Posterior vena cava (tissue), 2 donors: ENCODE results near the gene RAB6B. TPM values are rescaled to one million over a fixed set of nuclear protein-coding genes. Genes with fewer than 3 reads are reported as not detected.

Source experiments
- DNase-seq: peaks from one replicate; pipeline ENCODE4 v3.0.0-alpha.2; 2020; ENCODE audit warnings: low spot score
- intact Hi-C, 2 donors: fragments of 100-400 bp; cut with DNase I; formaldehyde crosslinking; loops; one replicate each; pipeline versions ENCODE4 v1.14.1 to v1.14.2; 2022 to 2023
- total RNA-seq, 2 donors: library from RNA; stranded (reverse); fragmentation: NEBNext Ultra II Directional; extraction: Animal tissue kit (Norgen Biotek cat#: 25700); gene quantifications; one replicate each; pipeline ENCODE4 v1.2.1, GENCODE V29; 2021
- donor health status: DM: yes; HTN: yes; CAD: no.
- donor health status: DM: yes; HTN: yes; CAD: no.

RAB6B gene
- total RNA-seq, 2 donors from 2014 or later, result 6.9 to 8.9 TPM

- DNase-seq, result peak; percentile 55
- intact Hi-C loops, result no loop called here
Measured at GRCh38 chr3:133884887-133885711, 10.6 kb downstream of the RAB6B start.

GRCh38 chr3:133884054-133884886 is 11.4 kb downstream of the RAB6B start:
- DNase-seq, result peak; percentile 44
- intact Hi-C loops, result no loop called here

- no peak for DNase-seq
- intact Hi-C loops, result no loop called here
Measured at GRCh38 chr3:133883641-133884040, 12.0 kb downstream of the RAB6B start.

GRCh38 chr3:133882986-133883586 is 12.6 kb downstream of the RAB6B start:
- intact Hi-C loops, result no loop called here
- no peak for DNase-seq

GRCh38 chr3:133881939-133882825 is 13.5 kb downstream of the RAB6B start:
- DNase-seq, result peak; percentile 31
- intact Hi-C loops, result no loop called here

GRCh38 chr3:133881492-133881891 is 14.2 kb downstream of the RAB6B start:
- intact Hi-C loops, result no loop called here
- peak; percentile 32 for DNase-seq

- DNase-seq, result peak; percentile 41
- intact Hi-C loops, result no loop called here
Measured at GRCh38 chr3:133880886-133881455, 14.7 kb downstream of the RAB6B start.

- intact Hi-C loops, result no loop called here
- peak; percentile 64 for DNase-seq
Measured at GRCh38 chr3:133880287-133880686, 15.4 kb downstream of the RAB6B start.

- DNase-seq, result no peak
- intact Hi-C loops, result no loop called here
Measured at GRCh38 chr3:133878518-133878917, 17.2 kb downstream of the RAB6B start.

- intact Hi-C loops, result no loop called here
- no peak for DNase-seq
Measured at GRCh38 chr3:133877221-133877620, 18.5 kb downstream of the RAB6B start.

- no peak for DNase-seq
Measured at GRCh38 chr3:133874761-133875438, 20.8 kb downstream of the RAB6B start.

GRCh38 chr3:133874344-133874743 is 21.3 kb downstream of the RAB6B start:
- no peak for DNase-seq
- intact Hi-C loops, result no loop called here

More at GRCh38 chr3:133874761-133875438, 20.8 kb downstream of the RAB6B start:
- intact Hi-C loops, result no loop called here

GRCh38 chr3:133872781-133873180 is 22.9 kb downstream of the RAB6B start:
- intact Hi-C loops, result no loop called here
- peak; percentile 59 for DNase-seq

GRCh38 chr3:133872161-133872560 is 23.5 kb downstream of the RAB6B start:
- intact Hi-C loops, result no loop called here
- no peak for DNase-seq

GRCh38 chr3:133871368-133872090 is 24.2 kb downstream of the RAB6B start:
- intact Hi-C loops, result no loop called here
- peak; percentile 76 for DNase-seq

GRCh38 chr3:133870822-133871221 is 24.9 kb downstream of the RAB6B start:
- peak; percentile 58 for DNase-seq
- intact Hi-C loops, result no loop called here

- peak; percentile 44 for DNase-seq
- intact Hi-C loops, result no loop called here
Measured at GRCh38 chr3:133869586-133869985, 26.1 kb downstream of the RAB6B start.
